Caco-2 (cell line): Measurements from ENCODE around the gene PPFIBP2. TPM values are rescaled to one million over a fixed set of nuclear protein-coding genes. Genes with fewer than 3 reads are reported as not detected.

Source experiments
- BruUV-seq: library from RNA; stranded (reverse); fragments of 400-500 nt; replicated peaks from 2 replicates; lab custom pipeline; 2021; lab: Mats Ljungman, UMichigan
- CTCF ChIA-PET: fragments of 300-600 bp; sonication (Branson Sonifier 250); formaldehyde crosslinking; loops from one replicate; lab custom pipeline; 2022; ENCODE audit warnings: antibody characterized with exemption; lab: Charles Lee
- POLR2A ChIA-PET: fragments of 300-600 bp; sonication (Branson Sonifier 250); formaldehyde crosslinking; loops from one replicate; lab custom pipeline; 2022; ENCODE audit warnings: antibody characterized with exemption; lab: Charles Lee
- DNase-seq, 2 experiments: peaks; one replicate each; pipeline versions ENCODE4 v3.0.0 to v3.0.0-alpha.2; 2020 to 2022
- H3K27me3 ChIP-seq: replicated peaks from 2 replicates; pipeline ENCODE4 v1.6.0; 2011; ENCODE audit warnings: low read length; ENCODE audit not compliant: control insufficient read depth, insufficient read depth
- H3K36me3 ChIP-seq: 2 replicates; pipeline ENCODE4 v1.5.1; 2011; ENCODE audit warnings: low read length; ENCODE audit not compliant: control insufficient read depth, insufficient read depth
- H3K4me1 ChIP-seq: fragments of 250-450 bp; sonication (Bioruptor Pico); 2 replicates; pipeline ENCODE4 v1.5.1; 2020; ENCODE audit warnings: mild to moderate bottlenecking
- H3K4me3 ChIP-seq: 2 replicates; pipeline ENCODE4 v1.5.1; 2011; ENCODE audit warnings: low read depth, mild to moderate bottlenecking, control low read depth, low read length
- H3K9me3 ChIP-seq: fragments of 250-450 bp; sonication (Bioruptor Pico); 2 replicates; pipeline ENCODE4 v1.5.1; 2020; ENCODE audit warnings: mild to moderate bottlenecking, moderate library complexity
- H3K27ac Mint-ChIP-seq: one replicate; pipeline ENCODE4 v1.8.0; 2022; ENCODE audit warnings: mixed read lengths; ENCODE audit not compliant: unreplicated experiment
- H3K27me3 Mint-ChIP-seq: one replicate; pipeline ENCODE4 v1.8.0; 2022; ENCODE audit warnings: mixed read lengths; ENCODE audit not compliant: insufficient read depth, unreplicated experiment
- H3K36me3 Mint-ChIP-seq: one replicate; pipeline ENCODE4 v1.8.0; 2022; ENCODE audit warnings: mild to moderate bottlenecking, mixed read lengths; ENCODE audit not compliant: insufficient read depth, unreplicated experiment
- H3K4me1 Mint-ChIP-seq: one replicate; pipeline ENCODE4 v1.8.0; 2022; ENCODE audit warnings: low read depth, mixed read lengths; ENCODE audit not compliant: unreplicated experiment
- H3K4me3 Mint-ChIP-seq: one replicate; pipeline ENCODE4 v1.8.0; 2022; ENCODE audit warnings: mild to moderate bottlenecking, moderate library complexity, mixed read lengths; ENCODE audit not compliant: unreplicated experiment
- H3K9me3 Mint-ChIP-seq: one replicate; pipeline ENCODE4 v1.8.0; 2022; ENCODE audit warnings: mixed read lengths; ENCODE audit not compliant: unreplicated experiment
- CTCF ChIP-seq, 2 experiments: fragments of 200-600 bp in 1 of 2; IDR thresholded peaks; 1 replicate in 1 of 2; 2 replicates in 1 of 2; pipeline versions ENCODE4 v1.5.1 to v1.8.0; 2011 to 2022; ENCODE audit warnings: antibody characterized with exemption in 1 of 2, control low read depth in 1 of 2, inconsistent platforms in 1 of 2, low read depth in 1 of 2, low read length in 1 of 2, mild to moderate bottlenecking in 1 of 2, moderate library complexity in 1 of 2; ENCODE audit not compliant: insufficient read depth in 1 of 2, severe bottlenecking in 1 of 2, unreplicated experiment in 1 of 2
- intact Hi-C: fragments of 100-400 bp; cut with micrococcal nuclease; formaldehyde crosslinking; loops from one replicate; pipeline ENCODE4 v1.10.0; 2022; ENCODE audit not compliant: unreplicated experiment
- total RNA-seq: library from RNA; stranded (reverse); gene quantifications from 2 replicates; pipeline ENCODE4 v1.2.3, GENCODE V29; 2022

Gene PPFIBP2
- total RNA-seq, 1 experiment from 2014 or later = 72.5 TPM

GRCh38 chr11:7471071-7471470 is 42.7 kb upstream of the PPFIBP2 start:
- no peak overlapping the region for H3K27ac Mint-ChIP-seq
- H3K27me3 Mint-ChIP-seq = peaks cover 10% of the 10 kb centered on the region
- no peaks in the 10 kb centered on the region for H3K4me1 ChIP-seq
- H3K9me3 ChIP-seq = no peaks in the 10 kb centered on the region
- H3K27me3 ChIP-seq = no peaks in the 10 kb centered on the region
- no peaks in the 10 kb centered on the region for H3K36me3 ChIP-seq
- no peaks in the 10 kb centered on the region for H3K36me3 Mint-ChIP-seq
- H3K9me3 Mint-ChIP-seq = no peaks in the 10 kb centered on the region
- CTCF ChIA-PET = interaction anchor here (0.7 kb wide), 1 partner anchor 131 kb away, joined by 5 read pairs; no protein-coding TSS in a partner anchor
- intact Hi-C loops = no loop called here
- no peaks in the 10 kb centered on the region for H3K4me1 Mint-ChIP-seq
- POLR2A ChIA-PET = no interaction called here
- DNase-seq = no peak
- BruUV-seq = no TSS peak
- no peak overlapping the region for H3K4me3 ChIP-seq
- no peak for TF ChIP-seq CTCF (IDR thresholded peaks at IDR 0.05; ENCODE audit: insufficient read depth in 1 of 2, low read depth in 1 of 2, low read length in 1 of 2, severe bottlenecking in 1 of 2, unreplicated experiment in 1 of 2)
- H3K4me3 Mint-ChIP-seq = no peak overlapping the region

GRCh38 chr11:7473717-7474116 is 40.1 kb upstream of the PPFIBP2 start:
- H3K4me1 Mint-ChIP-seq = no peaks in the 10 kb centered on the region
- no peak overlapping the region for H3K4me3 ChIP-seq
- no peak for DNase-seq
- intact Hi-C loops = no loop called here
- ChIA-PET POLR2A (no interaction called here), CTCF (no interaction called here)
- no peaks in the 10 kb centered on the region for H3K4me1 ChIP-seq
- H3K36me3 Mint-ChIP-seq = no peaks in the 10 kb centered on the region
- TF ChIP-seq CTCF (IDR thresholded peaks at IDR 0.05; ENCODE audit: insufficient read depth in 1 of 2, low read depth in 1 of 2, low read length in 1 of 2, severe bottlenecking in 1 of 2, unreplicated experiment in 1 of 2) = no peak
- BruUV-seq = no TSS peak
- no peak overlapping the region for H3K4me3 Mint-ChIP-seq
- peaks cover 13% of the 10 kb centered on the region for H3K27me3 Mint-ChIP-seq
- no peak overlapping the region for H3K27ac Mint-ChIP-seq
- H3K9me3 ChIP-seq = no peaks in the 10 kb centered on the region
- no peaks in the 10 kb centered on the region for H3K27me3 ChIP-seq
- no peaks in the 10 kb centered on the region for H3K36me3 ChIP-seq
- H3K9me3 Mint-ChIP-seq = no peaks in the 10 kb centered on the region

GRCh38 chr11:7480113-7480512 is 33.7 kb upstream of the PPFIBP2 start:
- BruUV-seq = no TSS peak
- H3K36me3 Mint-ChIP-seq = no peaks in the 10 kb centered on the region
- Histone ChIP-seq H3K9me3 (no peaks in the 10 kb centered on the region), H3K4me1 (peaks cover 14% of the 10 kb centered on the region), H3K36me3 (no peaks in the 10 kb centered on the region), H3K27me3 (no peaks in the 10 kb centered on the region), H3K4me3 (no peak overlapping the region)
- no peaks in the 10 kb centered on the region for H3K9me3 Mint-ChIP-seq
- peaks cover 9% of the 10 kb centered on the region for H3K4me1 Mint-ChIP-seq
- CTCF ChIA-PET = no interaction called here
- POLR2A ChIA-PET = no interaction called here
- H3K4me3 Mint-ChIP-seq = no peak overlapping the region
- H3K27me3 Mint-ChIP-seq = peaks cover 8% of the 10 kb centered on the region
- intact Hi-C loops = no loop called here
- TF ChIP-seq CTCF (IDR thresholded peaks at IDR 0.05; ENCODE audit: insufficient read depth in 1 of 2, low read depth in 1 of 2, low read length in 1 of 2, severe bottlenecking in 1 of 2, unreplicated experiment in 1 of 2) = no peak
- no peak overlapping the region for H3K27ac Mint-ChIP-seq
- DNase-seq = no peak
